NCI-H1694 treated with DMSO at 0.1 percent for 48 hours (cell line): ENCODE data around the gene COLEC11.

ENCODE experiments used
- DNase-seq: peaks from one replicate; lab custom pipeline; 2025; lab: John Stamatoyannopoulos, UW

COLEC11 gene

DNA sequence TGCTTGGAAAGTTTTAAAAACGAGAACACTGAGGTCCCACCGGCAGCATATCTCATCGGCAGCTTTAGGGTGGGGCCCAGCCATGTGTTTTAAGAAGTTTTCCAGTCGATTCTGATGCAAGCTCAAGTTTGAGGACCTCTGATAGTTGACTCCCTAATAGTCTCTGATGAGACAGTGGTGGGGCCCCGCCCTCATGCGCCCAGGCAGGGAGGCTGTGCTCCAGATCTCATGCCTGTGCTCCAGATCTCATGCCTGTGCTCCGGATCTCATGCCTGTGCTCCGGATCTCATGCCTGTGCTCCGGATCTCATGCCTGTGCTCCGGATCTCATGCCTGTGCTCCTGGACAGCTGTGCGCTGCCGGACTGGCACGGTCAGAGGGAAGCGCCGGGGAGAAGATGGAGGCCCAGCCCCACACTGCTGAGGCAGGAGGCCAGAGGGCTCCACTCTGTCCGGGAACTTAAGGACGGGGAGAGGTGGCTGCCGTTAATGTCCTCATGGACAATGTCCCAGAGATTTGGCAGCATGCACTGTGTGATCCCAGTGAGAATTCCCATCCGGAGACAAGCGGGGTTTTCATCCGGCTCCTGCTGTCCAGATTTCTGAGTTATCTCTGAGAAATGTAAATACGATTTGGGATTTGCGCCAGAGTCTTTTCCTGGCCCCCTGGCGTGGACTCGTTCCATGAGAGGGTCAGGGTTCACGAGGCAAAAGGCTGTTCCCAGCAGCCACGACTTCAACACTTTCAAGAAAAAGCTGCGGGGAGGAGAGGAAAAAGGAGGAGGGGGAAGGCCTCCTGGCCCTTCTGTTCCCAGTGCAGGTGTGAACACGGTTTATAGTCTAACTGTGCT is 9.4 kb upstream of the COLEC11 start:
- no peak for DNase-seq

GRCh38 chr2:3586220-3586619 is 8.7 kb upstream of the COLEC11 start:
- no peak for DNase-seq

- no peak for DNase-seq
Measured at GRCh38 chr2:3587021-3587420, 7.9 kb upstream of the COLEC11 start.

DNA sequence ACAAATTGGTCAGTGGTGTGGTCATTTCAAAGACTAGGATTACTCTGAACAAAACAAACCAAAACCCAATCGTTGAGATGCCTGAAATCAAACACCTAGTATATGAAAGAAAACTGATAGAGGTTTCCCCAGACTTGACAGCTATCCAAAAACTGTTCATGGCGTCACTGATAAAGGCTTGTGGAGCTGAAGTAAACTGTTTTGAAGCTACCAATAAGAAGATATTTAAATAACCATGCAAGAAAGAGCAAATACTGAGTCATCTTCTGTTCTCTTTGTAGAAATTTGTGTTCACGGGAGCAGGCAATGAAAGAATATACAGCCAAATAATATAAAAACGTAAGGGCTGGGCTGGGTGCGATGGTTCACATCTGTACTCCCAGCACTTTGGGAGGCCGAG is 7.5 kb upstream of the COLEC11 start:
- no peak for DNase-seq

DNA sequence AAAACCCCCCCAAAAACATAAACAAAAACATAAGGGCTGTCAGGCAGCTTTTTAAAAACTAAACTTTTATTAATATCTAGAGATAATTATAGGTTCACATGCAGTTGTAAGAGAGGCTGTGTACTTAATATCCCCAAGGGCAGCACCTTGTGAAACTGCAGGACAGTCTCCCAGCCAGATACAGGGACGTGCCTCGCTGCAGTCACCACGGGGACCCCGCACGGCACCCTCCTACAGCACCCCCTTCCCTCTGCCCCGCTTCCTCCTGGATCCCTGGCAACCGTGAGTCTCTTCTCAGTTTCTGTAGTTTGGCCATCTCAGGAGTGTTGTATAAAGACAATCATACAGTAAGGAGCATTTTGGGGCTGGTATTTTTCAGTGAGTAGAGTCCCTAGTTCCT is 6.8 kb upstream of the COLEC11 start:
- no peak for DNase-seq

- no peak for DNase-seq
Measured at GRCh38 chr2:3589086-3589485, 5.8 kb upstream of the COLEC11 start.

GRCh38 chr2:3595404-3595803 is 492 bp downstream of the COLEC11 start:
- no peak for DNase-seq

- DNase-seq = no peak
Measured at GRCh38 chr2:3595985-3596384, 1.1 kb downstream of the COLEC11 start.

GRCh38 chr2:3596901-3597417 is 2.0 kb downstream of the COLEC11 start:
- DNase-seq = no peak

GRCh38 chr2:3597567-3597966 is 2.7 kb downstream of the COLEC11 start:
- no peak for DNase-seq

GRCh38 chr2:3598197-3598910 is 3.4 kb downstream of the COLEC11 start:
- no peak for DNase-seq

DNA sequence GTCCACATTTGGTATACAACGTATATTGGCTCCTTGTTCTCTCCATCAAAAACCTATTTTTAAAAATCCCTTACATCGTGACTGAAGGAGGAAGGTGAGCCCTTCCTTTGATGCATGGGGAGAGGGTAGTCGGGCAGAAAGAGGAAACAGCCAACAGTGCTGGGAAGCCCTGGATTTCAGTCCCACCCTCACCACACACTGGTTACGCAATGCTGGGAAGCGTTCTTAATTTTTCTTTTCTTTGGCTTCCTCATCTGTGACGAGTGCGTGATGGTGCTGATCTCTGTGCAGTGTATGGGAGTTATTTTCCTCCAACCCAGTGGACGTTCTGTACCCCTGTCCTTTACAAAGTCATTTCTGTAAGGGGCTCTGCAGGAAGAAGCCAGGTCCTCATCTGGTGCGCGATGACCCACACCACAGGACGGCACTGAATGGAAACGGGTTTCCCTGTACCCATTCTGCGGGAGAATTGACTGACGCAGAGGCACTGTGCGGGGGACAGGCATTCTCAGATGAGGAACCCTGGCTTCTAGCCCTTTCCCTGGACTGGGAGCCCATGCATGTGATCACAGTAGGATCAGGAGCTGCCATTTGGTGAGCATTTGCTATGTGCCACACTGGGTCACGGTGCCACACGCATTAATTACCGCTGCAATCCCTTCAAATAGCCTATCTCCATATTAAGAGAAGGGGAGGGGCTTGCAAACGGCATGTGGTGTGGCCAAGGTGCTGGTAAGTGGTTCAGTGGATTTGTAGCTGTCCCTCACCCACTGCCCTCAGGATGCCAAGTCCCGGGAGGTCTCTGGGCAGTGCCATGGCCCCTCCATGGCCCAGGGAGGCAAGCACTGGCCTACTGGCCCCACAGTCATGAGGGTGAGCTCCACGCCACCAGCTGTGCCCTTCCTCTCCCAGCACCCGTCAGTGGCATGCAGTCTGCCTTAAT is 4.3 kb downstream of the COLEC11 start:
- DNase-seq = no peak

DNA sequence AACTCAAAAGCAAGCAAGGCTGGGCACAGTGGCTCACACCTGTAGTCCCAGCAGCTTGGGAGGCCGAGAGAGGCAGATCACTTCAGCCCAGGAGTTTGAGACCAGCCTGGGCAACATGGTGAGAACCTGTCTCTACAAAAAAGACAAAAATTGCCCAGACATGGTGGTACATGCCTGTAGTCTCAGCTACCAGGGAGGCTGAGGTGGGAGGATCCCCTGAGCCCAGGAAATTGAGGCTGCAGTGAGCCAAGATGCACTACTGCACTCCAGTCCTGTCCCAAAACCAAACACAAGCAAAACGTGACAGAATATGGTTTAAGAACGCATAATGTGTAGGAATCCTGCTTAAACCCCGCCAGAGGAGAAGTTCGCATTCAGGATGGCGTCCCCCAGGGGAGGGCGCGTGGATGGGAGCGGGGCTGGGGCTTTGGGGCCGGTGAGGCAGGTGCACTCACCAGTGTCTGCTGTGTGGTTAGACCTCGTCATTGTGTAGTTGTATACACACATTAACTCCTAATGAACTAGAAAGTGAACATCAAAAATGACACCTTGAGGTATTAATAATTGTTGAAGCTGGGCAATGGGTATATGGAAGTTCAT is 5.4 kb downstream of the COLEC11 start:
- no peak for DNase-seq

GRCh38 chr2:3601561-3602271 is 6.8 kb downstream of the COLEC11 start:
- no peak for DNase-seq

GRCh38 chr2:3602553-3603339 is 7.8 kb downstream of the COLEC11 start:
- DNase-seq = no peak

DNA sequence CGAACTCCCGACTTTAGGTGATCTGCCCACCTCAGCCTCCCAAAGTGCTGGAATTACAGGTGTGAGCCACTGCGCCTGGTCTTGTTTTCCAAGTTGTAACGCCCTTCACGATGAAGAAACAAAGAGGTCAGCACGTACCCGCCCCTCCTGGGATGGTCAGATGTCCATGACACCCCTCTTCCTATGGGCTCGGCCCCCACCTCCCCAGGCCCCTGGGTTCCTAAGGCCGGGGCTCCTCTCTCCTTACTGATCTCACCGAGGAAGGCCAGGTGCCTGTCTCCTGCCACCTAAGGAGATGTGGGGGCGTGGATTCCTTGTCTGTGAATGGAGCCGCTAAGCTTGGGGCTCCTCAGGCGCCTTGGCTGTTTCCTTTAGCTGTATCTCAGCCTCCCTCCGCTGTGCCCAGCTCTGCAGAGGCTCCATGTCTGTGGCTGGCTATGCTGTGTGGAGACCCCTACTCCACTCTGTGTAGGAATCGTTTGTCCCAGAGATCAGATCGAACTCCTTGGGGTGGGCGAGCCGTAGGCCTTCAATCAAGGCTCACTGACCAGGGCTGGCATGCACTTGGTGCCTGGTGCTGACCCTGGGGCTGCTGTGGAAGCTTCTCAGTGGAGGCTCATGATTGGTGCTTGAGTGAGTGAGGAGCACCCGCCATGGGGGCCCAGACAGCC is 8.8 kb downstream of the COLEC11 start:
- no peak for DNase-seq

DNA sequence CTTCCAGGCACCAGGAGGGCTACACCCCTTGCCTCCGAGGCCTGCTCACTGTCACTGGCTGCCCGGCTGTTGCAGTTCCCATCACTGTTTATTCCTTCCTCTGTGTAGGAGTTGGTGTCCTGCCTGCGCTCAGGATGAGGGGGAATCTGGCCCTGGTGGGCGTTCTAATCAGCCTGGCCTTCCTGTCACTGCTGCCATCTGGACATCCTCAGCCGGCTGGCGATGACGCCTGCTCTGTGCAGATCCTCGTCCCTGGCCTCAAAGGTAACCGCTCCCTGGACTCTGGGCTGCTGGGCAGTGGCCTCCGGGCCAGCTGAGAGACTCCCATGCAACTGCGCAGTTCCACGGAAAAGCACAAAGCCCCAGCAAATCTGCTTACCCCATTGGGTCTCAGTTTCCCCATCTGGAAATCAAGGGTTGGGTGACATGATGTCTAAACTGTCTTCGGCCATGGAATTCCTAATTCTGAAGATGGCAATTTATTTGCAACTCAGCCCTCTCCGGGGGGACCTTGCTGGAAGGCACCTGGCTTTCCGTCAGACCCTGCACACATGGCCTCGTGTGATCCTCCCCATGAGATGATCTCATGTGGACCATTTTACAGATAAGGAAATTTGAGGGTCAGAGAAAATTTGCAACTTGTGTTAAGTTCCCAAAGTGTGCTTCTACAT is 9.4 kb downstream of the COLEC11 start:
- DNase-seq = no peak

GRCh38 chr2:3604991-3605961 is 10.4 kb downstream of the COLEC11 start:
- peak; percentile 27 for DNase-seq
